Measurements from ENCODE around the gene ATAD2B.

- TF ChIP-seq, protein P1, sequence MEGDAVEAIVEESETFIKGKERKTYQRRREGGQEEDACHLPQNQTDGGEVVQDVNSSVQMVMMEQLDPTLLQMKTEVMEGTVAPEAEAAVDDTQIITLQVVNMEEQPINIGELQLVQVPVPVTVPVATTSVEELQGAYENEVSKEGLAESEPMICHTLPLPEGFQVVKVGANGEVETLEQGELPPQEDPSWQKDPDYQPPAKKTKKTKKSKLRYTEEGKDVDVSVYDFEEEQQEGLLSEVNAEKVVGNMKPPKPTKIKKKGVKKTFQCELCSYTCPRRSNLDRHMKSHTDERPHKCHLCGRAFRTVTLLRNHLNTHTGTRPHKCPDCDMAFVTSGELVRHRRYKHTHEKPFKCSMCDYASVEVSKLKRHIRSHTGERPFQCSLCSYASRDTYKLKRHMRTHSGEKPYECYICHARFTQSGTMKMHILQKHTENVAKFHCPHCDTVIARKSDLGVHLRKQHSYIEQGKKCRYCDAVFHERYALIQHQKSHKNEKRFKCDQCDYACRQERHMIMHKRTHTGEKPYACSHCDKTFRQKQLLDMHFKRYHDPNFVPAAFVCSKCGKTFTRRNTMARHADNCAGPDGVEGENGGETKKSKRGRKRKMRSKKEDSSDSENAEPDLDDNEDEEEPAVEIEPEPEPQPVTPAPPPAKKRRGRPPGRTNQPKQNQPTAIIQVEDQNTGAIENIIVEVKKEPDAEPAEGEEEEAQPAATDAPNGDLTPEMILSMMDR (IDR thresholded peaks at IDR 0.05), result no peak
- no peak for TF ChIP-seq ZFX (IDR thresholded peaks at IDR 0.05; ENCODE audit: borderline replicate concordance)
Measured at GRCh38 chr2:23698721-23699579, 228.0 kb downstream of the ATAD2B start.
